HFFc6 (cell line): ENCODE measurements around the gene ELAVL4. TPM values are rescaled to one million over a fixed set of nuclear protein-coding genes. Genes with fewer than 3 reads are reported as not detected.

Experiments used
- DNase-seq: peaks from one replicate; pipeline ENCODE4 v3.0.0-alpha.2; 2018
- H3K27ac Mint-ChIP-seq: 2 replicates; pipeline ENCODE4 v1.8.0; 2020; ENCODE audit warnings: mild to moderate bottlenecking, mixed read lengths
- H3K27me3 Mint-ChIP-seq: 2 replicates; pipeline ENCODE4 v1.8.0; 2021; ENCODE audit warnings: mild to moderate bottlenecking, moderate library complexity, mixed read lengths; ENCODE audit not compliant: insufficient read depth
- H3K36me3 Mint-ChIP-seq: 2 replicates; pipeline ENCODE4 v1.8.0; 2021; ENCODE audit warnings: low read depth, mixed read lengths
- H3K4me1 Mint-ChIP-seq: 2 replicates; pipeline ENCODE4 v1.8.0; 2020; ENCODE audit warnings: low read depth, mixed read lengths
- H3K4me3 Mint-ChIP-seq: 2 replicates; pipeline ENCODE4 v1.8.0; 2020; ENCODE audit warnings: mild to moderate bottlenecking, moderate library complexity, mixed read lengths
- H3K9me3 Mint-ChIP-seq: 2 replicates; pipeline ENCODE4 v1.8.0; 2020; ENCODE audit warnings: mild to moderate bottlenecking, mixed read lengths
- total RNA-seq, 6 experiments: library from RNA; stranded (reverse); fragmentation: NEBNext Ultra II Directional; extraction: Animal tissue kit (Norgen Biotek cat#: 25700); gene quantifications; 2 replicates in 1 of 6; 3 replicates in 5 of 6; pipeline ENCODE4 v1.2.3, GENCODE V29; 2021
- TF ChIP-seq, protein P1 (sequence below): fragments of 200-600 bp; sonication (generic); IDR thresholded peaks from 2 replicates; pipeline ENCODE4 v1.5.0; 2021; ENCODE audit warnings: antibody characterized with exemption, mild to moderate bottlenecking

ELAVL4 gene
- total RNA-seq, 6 experiments from 2014 or later, result not detected

- Mint-ChIP-seq H3K9me3 (peaks cover 40% of the 10 kb centered on the region), H3K4me3 (no peak overlapping the region), H3K27ac (no peak overlapping the region), H3K36me3 (no peaks in the 10 kb centered on the region), H3K27me3 (no peaks in the 10 kb centered on the region; the same call in none of the 2 replicates), H3K4me1 (no peaks in the 10 kb centered on the region)
- TF ChIP-seq, protein P1, sequence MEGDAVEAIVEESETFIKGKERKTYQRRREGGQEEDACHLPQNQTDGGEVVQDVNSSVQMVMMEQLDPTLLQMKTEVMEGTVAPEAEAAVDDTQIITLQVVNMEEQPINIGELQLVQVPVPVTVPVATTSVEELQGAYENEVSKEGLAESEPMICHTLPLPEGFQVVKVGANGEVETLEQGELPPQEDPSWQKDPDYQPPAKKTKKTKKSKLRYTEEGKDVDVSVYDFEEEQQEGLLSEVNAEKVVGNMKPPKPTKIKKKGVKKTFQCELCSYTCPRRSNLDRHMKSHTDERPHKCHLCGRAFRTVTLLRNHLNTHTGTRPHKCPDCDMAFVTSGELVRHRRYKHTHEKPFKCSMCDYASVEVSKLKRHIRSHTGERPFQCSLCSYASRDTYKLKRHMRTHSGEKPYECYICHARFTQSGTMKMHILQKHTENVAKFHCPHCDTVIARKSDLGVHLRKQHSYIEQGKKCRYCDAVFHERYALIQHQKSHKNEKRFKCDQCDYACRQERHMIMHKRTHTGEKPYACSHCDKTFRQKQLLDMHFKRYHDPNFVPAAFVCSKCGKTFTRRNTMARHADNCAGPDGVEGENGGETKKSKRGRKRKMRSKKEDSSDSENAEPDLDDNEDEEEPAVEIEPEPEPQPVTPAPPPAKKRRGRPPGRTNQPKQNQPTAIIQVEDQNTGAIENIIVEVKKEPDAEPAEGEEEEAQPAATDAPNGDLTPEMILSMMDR, result no peak
- DNase-seq, result no peak
Observed at GRCh38 chr1:50189369-50189768, 80.6 kb downstream of the ELAVL4 start.

- Mint-ChIP-seq H3K27ac (no peak overlapping the region), H3K9me3 (peaks cover 53% of the 10 kb centered on the region), H3K36me3 (no peaks in the 10 kb centered on the region), H3K4me3 (no peak overlapping the region), H3K27me3 (no peaks in the 10 kb centered on the region; the same call in none of the 2 replicates), H3K4me1 (no peaks in the 10 kb centered on the region)
- no peak for DNase-seq
- TF ChIP-seq, protein P1, result no peak
Observed at GRCh38 chr1:50193002-50193401, 84.3 kb downstream of the ELAVL4 start.

GRCh38 chr1:50195205-50195604 lies 86.5 kb downstream of the ELAVL4 start:
- no peaks in the 10 kb centered on the region; the same call in none of the 2 replicates for H3K27me3 Mint-ChIP-seq
- no peaks in the 10 kb centered on the region for H3K4me1 Mint-ChIP-seq
- peaks cover 61% of the 10 kb centered on the region for H3K9me3 Mint-ChIP-seq
- no peaks in the 10 kb centered on the region for H3K36me3 Mint-ChIP-seq
- no peak overlapping the region for H3K27ac Mint-ChIP-seq
- no peak overlapping the region for H3K4me3 Mint-ChIP-seq
- no peak for DNase-seq
- TF ChIP-seq, protein P1, result no peak

- Mint-ChIP-seq H3K27ac (no peak overlapping the region), H3K9me3 (peaks cover 59% of the 10 kb centered on the region), H3K27me3 (no peaks in the 10 kb centered on the region; the same call in none of the 2 replicates), H3K4me1 (no peaks in the 10 kb centered on the region), H3K4me3 (no peak overlapping the region), H3K36me3 (no peaks in the 10 kb centered on the region)
- TF ChIP-seq, protein P1, result no peak
- no peak for DNase-seq
Observed at GRCh38 chr1:50196081-50196480, 87.4 kb downstream of the ELAVL4 start.

- no peak for DNase-seq
- TF ChIP-seq, protein P1, result no peak
- Mint-ChIP-seq H3K4me1 (no peaks in the 10 kb centered on the region), H3K4me3 (no peak overlapping the region), H3K27me3 (no peaks in the 10 kb centered on the region; the same call in none of the 2 replicates), H3K27ac (no peak overlapping the region), H3K36me3 (no peaks in the 10 kb centered on the region), H3K9me3 (peaks cover 54% of the 10 kb centered on the region)
Observed at GRCh38 chr1:50197216-50197615, 88.5 kb downstream of the ELAVL4 start.

DNA sequence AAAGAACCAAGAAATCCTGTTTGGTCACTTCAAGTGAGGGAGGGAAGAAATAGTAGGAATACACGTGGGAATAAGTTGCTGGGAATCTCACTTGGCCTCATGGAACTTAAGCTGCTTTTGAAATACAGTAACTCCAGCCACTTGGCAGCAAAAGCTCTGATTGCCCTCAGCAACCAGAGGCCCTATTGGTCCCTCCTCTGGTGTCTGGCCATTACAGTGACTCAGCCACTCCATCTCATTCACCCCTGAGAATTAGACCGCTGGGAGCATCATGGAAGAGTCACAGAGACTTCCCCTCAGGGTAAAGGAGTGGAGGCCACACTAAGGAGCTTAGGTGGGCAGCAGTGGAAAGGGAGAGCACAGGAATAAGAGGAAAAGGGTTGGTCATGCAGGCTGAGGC lies 99.6 kb downstream of the ELAVL4 start:
- Mint-ChIP-seq H3K36me3 (no peaks in the 10 kb centered on the region), H3K4me3 (no peak overlapping the region), H3K4me1 (no peaks in the 10 kb centered on the region), H3K27me3 (no peaks in the 10 kb centered on the region), H3K9me3 (peaks cover 25% of the 10 kb centered on the region), H3K27ac (no peak overlapping the region)
- DNase-seq, result no peak
- TF ChIP-seq, protein P1, result no peak
